Caki2 (cell line): Measurements from ENCODE around the gene OSBPL5. TPM values are rescaled to one million over a fixed set of nuclear protein-coding genes. Genes with fewer than 3 reads are reported as not detected.
"Not testable (repeated sequence)": the region's sequence is repeated elsewhere in the genome, so short reads cannot be mapped to it uniquely, and the experiment has no call there.

Experiments
- DNase-seq: peaks from one replicate; pipeline ENCODE4 v3.0.0-alpha.2; 2015; ENCODE audit warnings: low read depth
- in situ Hi-C: cut with HindIII; loops from 2 replicates; pipeline ENCODE4 v1.10.0; 2016; ENCODE audit warnings: low sequenced_read_pairs, low pct_unique_long_range_greater_than_20kb, mixed read lengths
- total RNA-seq: library from RNA; depleted of rRNA; stranded (reverse); fragments of >200 nt; shearing (Covaris generic); gene quantifications from 2 replicates; pipeline ENCODE4 v1.2.3, GENCODE V29; 2014; ENCODE audit warnings: low replicate concordance

The OSBPL5 gene
- total RNA-seq, 1 experiment from 2014 or later, result 11.2 TPM

DNA sequence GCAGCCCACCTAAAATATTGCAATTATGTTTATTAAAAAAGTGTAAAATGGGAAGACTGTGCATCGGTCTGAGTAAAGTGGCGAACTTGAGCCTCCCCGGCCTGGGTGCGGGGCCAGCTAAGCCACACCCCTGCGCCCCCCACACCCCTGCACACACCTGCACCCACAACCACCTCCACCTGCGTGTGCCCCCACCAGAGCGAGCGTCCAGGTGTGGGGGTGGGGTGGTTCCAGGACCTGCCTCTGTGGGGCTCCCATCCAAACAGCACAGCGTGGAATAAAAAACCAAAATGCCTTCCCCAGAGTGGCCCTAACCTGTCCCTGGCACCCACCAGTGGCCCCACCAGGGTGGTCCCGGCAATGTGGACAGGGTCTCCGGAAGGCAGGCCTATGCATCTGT is 77.7 kb downstream of the OSBPL5 start:
- DNase-seq, result no peak
- in situ Hi-C loops, result no loop called here

- in situ Hi-C loops, result no loop called here
- no peak for DNase-seq
Observed at GRCh38 chr11:3086671-3087150, 78.4 kb downstream of the OSBPL5 start.

DNA sequence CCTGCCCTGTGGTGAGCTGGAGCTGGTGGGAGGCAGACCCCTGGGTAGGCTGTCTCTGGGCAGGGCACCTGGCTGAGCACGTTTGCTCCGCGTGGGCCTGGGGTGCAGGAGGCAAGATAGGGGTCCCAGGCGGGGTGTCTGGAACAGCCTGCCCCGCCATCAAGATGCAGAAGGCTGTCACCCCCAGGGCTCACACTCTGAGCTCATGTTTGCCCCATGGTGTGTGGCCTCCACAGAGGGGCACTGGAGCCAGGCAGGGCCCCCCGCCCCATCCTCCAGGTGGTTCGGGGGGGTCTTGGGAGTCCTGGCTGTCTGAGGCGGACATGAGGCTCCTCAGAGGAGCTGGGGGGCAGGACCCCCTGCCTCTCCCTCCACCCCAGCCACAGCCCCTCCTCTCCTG is 79.0 kb downstream of the OSBPL5 start:
- no peak for DNase-seq
- in situ Hi-C loops, result no loop called here

GRCh38 chr11:3085052-3085451 is 80.1 kb downstream of the OSBPL5 start:
- no peak for DNase-seq
- in situ Hi-C loops, result no loop called here

DNA sequence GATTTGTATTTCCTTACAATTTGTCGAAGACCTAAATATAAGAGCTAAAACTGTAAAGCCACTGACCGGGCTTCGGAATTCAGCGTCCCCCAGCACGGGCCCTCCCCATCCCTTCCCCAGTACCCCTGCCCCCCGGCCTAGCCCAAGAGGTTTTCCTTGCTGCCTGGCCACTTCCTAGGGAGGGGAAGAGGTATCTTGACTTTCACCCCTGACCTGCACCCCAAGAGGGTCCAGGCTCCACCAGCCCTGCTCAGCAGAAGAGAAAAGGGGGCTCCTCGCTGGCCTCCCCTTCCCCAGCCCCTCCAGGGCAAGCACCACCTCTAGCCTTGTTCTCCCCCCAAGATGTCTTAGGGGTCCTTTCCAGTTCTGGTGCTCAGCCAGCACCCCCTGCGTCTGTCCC is 81.8 kb downstream of the OSBPL5 start:
- in situ Hi-C loops, result no loop called here
- no peak for DNase-seq

DNA sequence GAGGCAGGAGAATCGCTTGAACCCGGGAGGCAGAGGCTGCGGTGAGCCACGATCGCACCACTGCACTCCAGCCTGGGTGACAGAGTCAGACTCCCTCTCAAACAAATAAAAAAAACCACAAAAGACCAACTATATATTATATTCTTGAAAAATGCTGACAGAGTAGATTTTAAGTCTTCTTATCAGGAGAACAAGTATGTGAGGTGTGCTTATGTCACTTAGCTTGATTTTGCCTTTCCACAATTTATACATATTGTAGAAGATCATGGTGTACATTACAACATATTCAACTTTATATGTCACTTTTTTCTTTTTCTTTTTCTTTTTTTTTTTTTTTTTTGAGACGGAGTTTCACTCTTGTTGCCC is 83.7 kb downstream of the OSBPL5 start:
- DNase-seq, result no peak
- in situ Hi-C loops, result no loop called here

- DNase-seq, result no peak
- in situ Hi-C loops, result no loop called here
Observed at GRCh38 chr11:3080733-3081385, 84.3 kb downstream of the OSBPL5 start.

DNA sequence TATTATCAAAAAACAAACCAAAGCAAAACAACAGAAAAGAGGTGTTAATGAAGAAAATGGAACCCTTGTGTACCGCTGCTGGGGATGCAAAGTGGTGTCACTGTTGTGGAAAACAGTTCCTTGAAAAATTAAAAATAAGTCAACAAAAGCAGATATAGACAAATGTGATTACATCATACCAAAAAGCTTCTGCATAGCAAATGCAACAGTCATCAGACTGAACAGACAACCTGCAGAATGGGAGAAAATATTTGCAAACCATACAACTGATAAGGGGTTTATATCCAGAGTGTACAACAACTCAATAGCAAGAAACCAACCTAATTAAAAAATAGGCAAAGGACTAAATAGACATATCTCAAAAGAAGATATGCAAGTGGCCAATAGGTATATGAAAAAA is 85.0 kb downstream of the OSBPL5 start:
- in situ Hi-C loops, result no loop called here
- no peak for DNase-seq

- in situ Hi-C loops, result no loop called here
- DNase-seq, result no peak
Observed at GRCh38 chr11:3077846-3078440, 87.2 kb downstream of the OSBPL5 start.

- in situ Hi-C loops, result no loop called here
- DNase-seq, result no peak
Observed at GRCh38 chr11:3077189-3077836, 87.8 kb downstream of the OSBPL5 start.

GRCh38 chr11:3074912-3075589 is 90.1 kb downstream of the OSBPL5 start:
- in situ Hi-C loops, result no loop called here

DNA sequence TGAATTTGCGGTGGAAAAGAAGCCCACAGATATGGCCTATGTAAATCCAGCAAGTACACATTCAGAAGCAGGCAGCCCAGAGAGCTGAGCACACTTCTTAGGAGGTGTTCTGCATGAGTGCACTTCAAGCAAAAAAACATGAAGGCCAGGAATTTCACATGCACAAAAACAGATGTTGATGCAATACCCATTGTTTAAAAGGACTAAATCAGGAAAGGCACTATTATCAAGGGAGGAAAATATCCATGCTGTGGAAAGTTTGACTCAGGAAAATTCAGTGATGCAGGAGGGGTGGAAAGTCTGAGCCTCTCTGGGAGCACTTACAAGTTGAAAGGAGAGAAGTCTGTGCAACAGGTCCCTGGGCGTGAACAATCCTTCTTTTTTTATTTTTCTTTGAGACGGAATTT is 92.1 kb downstream of the OSBPL5 start:
- in situ Hi-C loops, result no loop called here
- peak; percentile 40 for DNase-seq

More at GRCh38 chr11:3074912-3075589, 90.1 kb downstream of the OSBPL5 start:
- DNase-seq, result no peak

DNA sequence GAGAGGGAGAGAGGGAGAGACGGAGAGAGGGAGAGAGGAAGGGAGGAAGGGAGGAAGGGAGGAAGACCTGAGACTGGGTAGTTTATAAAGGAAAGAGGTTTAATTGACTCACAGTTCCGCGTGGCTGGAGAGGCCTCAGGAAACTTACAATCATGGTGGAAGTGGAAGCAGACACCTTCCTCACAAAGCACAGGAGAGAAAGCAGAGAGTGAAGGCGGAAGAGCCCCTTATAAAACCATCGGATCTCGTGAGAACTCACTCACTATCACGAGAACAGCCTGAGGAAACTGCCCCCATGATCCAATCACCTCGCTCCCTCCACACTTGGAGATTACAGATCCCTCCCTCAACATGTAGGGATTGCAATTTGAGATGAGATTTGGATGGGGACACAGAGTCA is 95.7 kb downstream of the OSBPL5 start:
- no peak for DNase-seq
- in situ Hi-C loops, result no loop called here

DNA sequence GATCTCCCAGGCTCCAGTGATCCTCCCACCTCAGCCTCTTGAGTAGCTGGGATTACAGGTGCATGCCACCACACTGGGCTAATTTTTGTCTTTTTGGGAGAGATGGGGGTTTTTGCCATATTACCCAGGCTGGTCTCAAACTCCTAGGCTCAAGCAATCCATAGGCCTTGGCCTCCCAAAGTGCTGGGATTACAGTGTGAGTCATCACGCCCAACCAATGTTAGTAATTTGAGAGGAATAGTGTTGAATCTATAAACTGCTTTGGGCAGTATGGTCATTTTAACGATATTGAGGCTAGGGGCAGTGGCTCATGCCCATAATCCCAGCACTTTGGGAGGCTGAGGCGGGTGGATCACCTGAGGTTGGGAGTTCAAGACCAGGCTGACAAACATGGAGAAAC is 98.8 kb downstream of the OSBPL5 start:
- in situ Hi-C loops, DNase-seq: not testable (repeated sequence)

DNA sequence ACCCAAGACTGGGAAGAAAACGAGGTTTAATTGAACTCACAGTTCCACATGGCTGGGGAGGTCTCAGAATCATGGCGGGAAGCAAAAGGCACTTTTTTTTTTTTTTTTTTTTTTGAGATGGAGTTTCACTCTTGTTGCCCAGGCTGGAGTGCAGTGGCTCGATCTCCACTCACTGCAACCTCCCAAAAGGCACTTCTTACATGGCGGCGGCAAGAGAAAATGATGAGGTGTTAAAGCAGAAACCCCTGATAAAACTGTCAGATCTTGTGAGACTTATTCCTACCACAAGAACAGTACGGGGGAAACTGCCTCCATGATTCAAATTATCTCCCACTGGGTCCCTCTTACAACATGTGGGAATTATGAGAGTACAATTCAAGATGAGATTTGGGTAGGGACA is 100.4 kb downstream of the OSBPL5 start:
- DNase-seq, in situ Hi-C loops: not testable (repeated sequence)

DNA sequence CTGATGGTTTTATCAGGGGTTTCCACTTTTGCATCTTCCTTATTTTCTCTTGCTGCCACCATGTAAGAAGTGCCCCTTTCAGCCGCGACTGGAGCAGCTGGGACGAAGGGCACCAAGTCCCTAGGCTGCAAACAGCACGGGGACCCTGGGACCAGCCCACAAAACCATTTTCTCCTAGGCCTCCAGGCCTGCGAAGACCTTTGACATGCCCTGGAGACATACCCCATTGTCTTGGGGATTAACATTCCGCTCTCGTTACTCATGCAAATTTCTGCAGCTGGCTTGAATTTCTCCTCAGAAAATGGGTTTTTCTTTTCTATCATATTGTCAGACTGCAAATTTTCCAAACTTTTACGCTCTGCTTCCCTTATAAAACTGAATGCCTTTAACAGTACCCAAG is 101.2 kb downstream of the OSBPL5 start:
- in situ Hi-C loops, DNase-seq: not testable (repeated sequence)

DNA sequence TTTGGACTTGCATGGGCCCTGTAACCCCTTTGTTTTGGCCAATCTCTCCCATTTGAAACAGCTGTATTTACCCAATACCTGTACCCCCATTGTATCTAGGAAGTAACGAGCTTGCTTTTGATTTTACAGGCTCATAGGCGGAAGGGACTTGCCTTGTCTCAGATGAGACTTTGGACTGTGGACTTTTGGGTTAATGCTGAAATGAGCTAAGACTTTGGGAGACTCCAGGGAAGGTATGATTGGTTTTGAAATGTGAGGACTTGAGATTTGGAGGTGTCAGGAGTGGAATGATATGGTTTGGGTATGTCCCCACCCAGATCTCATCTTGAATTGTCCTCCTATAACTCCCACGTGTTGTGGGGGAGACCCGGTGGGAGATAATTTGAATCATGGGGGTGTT is 101.7 kb downstream of the OSBPL5 start:
- in situ Hi-C loops, DNase-seq: not testable (repeated sequence)

GRCh38 chr11:3060436-3061025 is 104.6 kb downstream of the OSBPL5 start:
- in situ Hi-C loops, result no loop called here
- DNase-seq, result no peak
